Spleen (tissue), 7 donors: ENCODE data around the gene DUSP2.

Source experiments
- POLR2A ChIP-seq, 3 donors: fragments of 450-650 bp; IDR thresholded peaks; one replicate each; pipeline ENCODE4 v1.5.1; 2017; ENCODE audit warnings: antibody characterized with exemption in 3 of 3, mild to moderate bottlenecking in 1 of 3
- POLR2AphosphoS5 ChIP-seq, 3 donors: sonication (generic); formaldehyde crosslinking; IDR thresholded peaks; one replicate each; pipeline ENCODE4 v1.5.1; 2017; ENCODE audit warnings: antibody characterized with exemption in 3 of 3
- TF ChIP-seq, protein P1 (sequence below), 11 experiments: fragments of 200-600 bp in 7 of 11; fragments of 450-650 bp in 4 of 11; sonication (generic) in 4 of 11; IDR thresholded peaks in 8 of 11; conservative IDR thresholded peaks in 3 of 11; 1 replicate in 7 of 11; 2 replicates in 4 of 11; pipeline versions ENCODE4 v1.4.0 to v1.8.0; 2016 to 2021; ENCODE audit warnings: antibody characterized with exemption in 11 of 11, inconsistent platforms in 4 of 11, mild to moderate bottlenecking in 1 of 11
- donor health status: DM: no; HTN: no; CAD: no; lungs with moderate emphysema.
- donor health status: DM: no; HTN: no; CAD: no.
- donor health status: DM: no; HTN: no; CAD: no.

DNA sequence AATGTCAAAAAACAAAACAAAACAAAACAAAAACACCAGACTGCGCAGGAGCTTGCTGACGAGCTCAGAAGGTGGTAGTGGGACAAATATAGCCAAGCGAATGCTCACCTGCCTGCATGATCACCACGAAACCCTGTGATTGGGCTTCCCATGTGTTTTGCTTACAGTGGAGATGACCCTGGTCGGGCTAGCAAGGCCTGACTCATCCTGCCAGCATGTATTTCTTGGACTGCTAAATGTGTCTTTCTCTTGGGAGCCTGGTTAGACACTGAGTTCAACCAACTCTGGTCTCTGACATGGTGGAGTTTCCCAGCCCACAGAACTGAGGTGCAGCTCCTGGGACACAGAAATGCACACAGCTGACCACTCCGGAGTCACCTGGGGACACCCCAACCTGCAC, 30.7 kb upstream of the DUSP2 start:
- TF ChIP-seq POLR2AphosphoS5 (IDR thresholded peaks at IDR 0.05) (no peak), POLR2A (IDR thresholded peaks at IDR 0.05) (no peak)
- TF ChIP-seq, protein P1, sequence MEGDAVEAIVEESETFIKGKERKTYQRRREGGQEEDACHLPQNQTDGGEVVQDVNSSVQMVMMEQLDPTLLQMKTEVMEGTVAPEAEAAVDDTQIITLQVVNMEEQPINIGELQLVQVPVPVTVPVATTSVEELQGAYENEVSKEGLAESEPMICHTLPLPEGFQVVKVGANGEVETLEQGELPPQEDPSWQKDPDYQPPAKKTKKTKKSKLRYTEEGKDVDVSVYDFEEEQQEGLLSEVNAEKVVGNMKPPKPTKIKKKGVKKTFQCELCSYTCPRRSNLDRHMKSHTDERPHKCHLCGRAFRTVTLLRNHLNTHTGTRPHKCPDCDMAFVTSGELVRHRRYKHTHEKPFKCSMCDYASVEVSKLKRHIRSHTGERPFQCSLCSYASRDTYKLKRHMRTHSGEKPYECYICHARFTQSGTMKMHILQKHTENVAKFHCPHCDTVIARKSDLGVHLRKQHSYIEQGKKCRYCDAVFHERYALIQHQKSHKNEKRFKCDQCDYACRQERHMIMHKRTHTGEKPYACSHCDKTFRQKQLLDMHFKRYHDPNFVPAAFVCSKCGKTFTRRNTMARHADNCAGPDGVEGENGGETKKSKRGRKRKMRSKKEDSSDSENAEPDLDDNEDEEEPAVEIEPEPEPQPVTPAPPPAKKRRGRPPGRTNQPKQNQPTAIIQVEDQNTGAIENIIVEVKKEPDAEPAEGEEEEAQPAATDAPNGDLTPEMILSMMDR (IDR thresholded peaks at IDR 0.05 in 8 of 11, conservative IDR thresholded peaks at IDR 0.05 in 3 of 11) = no peak
